GM21717 (cell line): ENCODE data around the gene PARD6G.
A peak's percentile ranks its signal among the peaks of the same experiment; 100 is the strongest.

Experiments
- ATAC-seq: cut with Tn5 transposase; IDR thresholded peaks from one replicate; pipeline ENCODE4 v1.9.1; 2021; ENCODE audit warnings: mild to moderate bottlenecking, moderate library complexity; ENCODE audit not compliant: unreplicated experiment

PARD6G gene

GRCh38 chr18:80115035-80115434 is 132.3 kb downstream of the PARD6G start:
- ATAC-seq: no peak

- no peak for ATAC-seq
Observed at GRCh38 chr18:80112624-80113248, 134.6 kb downstream of the PARD6G start.

- peak; percentile 32 for ATAC-seq
Observed at GRCh38 chr18:80109676-80110078, 137.6 kb downstream of the PARD6G start.

GRCh38 chr18:80108739-80109675 is 138.3 kb downstream of the PARD6G start, which contains the start of gene ADNP2:
Gene ADNP2 (plus strand): TSS chr18:80109262. CDS start chr18:80117543, 8,281 bp downstream.
- ATAC-seq: peak; percentile 74

- no peak for ATAC-seq
Observed at GRCh38 chr18:80108121-80108536, 139.2 kb downstream of the PARD6G start.

GRCh38 chr18:80107426-80107825 is 139.9 kb downstream of the PARD6G start:
- no peak for ATAC-seq
